GM11168 (cell line): Measurements from ENCODE around the gene PSORS1C1.

Source experiments
- in situ Hi-C: fragments of 300-500 bp; cut with MboI; formaldehyde crosslinking; loops from one replicate; pipeline ENCODE4 v1.12.0; 2022; ENCODE audit warnings: low sequenced_read_pairs; ENCODE audit not compliant: unreplicated experiment

PSORS1C1 gene

GRCh38 chr6:31122791-31123706 lies 8.4 kb downstream of the PSORS1C1 start:
- in situ Hi-C loops: no loop called here

GRCh38 chr6:31125162-31125561 lies 10.6 kb downstream of the PSORS1C1 start:
- in situ Hi-C loops: no loop called here

DNA sequence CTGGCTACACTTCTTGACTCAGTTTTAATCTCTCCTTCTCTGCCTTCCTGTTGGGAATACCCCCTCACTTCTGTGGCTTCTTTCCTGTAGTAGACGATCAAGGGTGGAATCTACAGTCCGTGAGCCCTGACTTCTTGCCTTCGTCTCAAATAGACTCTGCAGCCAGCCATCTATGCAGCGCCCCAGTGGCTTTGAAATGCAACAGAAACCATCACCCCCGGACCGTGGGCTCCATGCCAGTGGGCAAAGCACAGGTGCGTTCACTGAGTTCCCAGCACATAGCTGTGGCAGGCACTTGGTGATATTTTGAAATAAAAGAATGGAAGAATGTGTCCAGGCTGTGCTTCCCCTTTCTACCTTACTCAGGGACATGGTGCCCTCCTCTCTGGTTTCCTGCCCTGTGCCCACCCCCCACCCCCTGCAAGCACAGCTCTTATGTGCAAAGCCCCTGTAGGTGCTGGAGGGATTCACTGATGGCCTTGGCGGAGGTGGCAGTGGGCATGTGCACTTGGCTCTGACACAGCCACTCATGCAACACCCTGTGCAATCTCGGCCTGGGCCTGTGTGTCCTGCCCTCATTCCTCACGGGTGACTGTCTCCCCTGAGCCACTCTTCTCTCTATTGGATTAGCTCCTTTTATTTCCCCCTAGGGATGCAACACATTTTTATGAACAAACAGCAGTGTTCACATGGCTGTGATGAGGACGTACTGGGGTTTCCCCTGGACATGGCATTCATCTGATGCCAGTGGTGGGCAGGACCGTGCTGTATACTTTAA lies 11.2 kb downstream of the PSORS1C1 start:
- in situ Hi-C loops: no loop called here

DNA sequence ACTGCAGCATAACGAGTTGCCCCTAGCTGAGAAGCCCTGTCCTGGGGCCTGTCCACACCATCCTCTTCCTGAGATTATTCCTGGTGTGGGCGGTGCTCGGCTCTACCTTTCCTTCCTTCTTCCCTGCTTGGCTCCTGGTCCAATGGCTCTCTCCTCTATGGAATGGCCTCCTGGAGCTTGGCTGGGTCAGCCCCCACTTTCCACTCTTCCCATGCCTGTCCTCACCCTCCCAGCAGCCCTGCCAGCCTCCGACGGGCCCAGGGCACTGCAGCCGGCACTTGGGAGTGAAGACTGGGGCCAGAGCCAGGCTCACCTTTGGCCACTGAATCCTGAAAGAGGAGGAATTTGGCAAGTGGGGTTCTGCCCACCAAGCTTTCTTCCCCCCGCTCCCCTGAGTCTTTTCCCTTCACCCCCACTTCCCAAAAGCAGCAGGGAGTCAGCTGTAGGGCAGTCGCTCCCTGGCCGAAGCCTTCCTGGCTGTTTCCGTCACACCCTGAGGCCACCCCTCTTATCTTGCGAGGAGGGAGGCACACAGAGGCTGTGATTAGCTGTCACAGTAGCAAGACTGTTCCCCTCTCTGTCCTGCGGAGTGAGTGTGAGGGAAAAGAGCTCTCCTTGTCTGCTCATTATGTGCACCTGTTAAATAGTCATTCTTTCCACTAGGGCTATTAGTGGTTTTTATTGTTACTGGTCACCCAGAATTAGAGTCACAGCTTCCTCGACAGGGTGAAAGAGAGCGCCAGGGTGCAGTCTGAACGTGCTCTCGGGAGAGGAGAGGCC lies 12.0 kb downstream of the PSORS1C1 start:
- in situ Hi-C loops: no loop called here

DNA sequence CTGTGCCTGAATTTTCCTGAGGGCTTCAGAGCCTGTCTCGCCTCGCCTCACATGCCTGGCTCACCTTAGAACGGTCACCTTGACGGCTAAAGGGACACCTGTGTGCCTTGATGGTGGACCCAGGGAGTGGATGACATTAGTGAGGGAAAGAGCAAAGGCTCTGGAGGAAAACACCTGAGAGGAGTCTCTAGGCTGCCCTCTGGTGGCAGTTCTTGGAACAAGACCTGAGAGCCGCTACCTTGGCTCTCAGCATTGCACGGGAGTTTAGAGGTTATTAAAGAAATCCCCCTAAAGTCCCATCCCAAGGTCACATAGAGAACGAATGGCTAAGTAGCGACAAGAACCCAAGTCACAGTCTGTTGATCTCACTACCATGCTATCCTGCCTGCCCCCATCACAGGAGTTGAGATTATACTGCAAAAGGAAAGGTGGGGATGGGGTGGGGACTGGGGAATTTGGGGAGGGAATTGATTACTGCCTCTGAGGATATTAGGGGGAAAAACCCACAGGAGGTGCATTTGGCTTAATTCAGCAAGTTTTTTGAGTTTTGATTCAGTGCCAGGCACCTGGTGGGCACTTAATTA lies 13.6 kb downstream of the PSORS1C1 start:
- in situ Hi-C loops: no loop called here

- in situ Hi-C loops: no loop called here
These were observed 14.5 kb downstream of the PSORS1C1 start for GRCh38 chr6:31129130-31129529.

DNA sequence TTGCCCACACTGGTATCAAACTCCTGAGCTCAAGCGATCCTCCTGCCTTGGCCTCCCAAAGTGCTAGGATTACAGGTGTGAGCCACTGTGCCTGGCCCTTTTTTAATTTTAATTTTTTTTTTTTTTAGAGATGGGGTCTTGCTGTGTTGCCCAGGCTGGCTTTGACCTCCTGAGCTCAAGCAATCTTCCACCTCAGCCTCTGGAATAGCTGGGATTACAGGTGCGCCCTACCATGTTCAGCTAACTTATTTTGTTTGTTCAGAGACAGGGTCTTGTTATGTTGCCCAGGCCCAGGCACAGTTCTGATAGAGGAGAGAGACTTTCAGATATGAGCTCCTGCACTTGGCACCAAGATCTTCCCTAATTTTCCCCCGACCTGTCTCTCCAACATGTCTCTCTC lies 16.2 kb downstream of the PSORS1C1 start:
- in situ Hi-C loops: no loop called here

DNA sequence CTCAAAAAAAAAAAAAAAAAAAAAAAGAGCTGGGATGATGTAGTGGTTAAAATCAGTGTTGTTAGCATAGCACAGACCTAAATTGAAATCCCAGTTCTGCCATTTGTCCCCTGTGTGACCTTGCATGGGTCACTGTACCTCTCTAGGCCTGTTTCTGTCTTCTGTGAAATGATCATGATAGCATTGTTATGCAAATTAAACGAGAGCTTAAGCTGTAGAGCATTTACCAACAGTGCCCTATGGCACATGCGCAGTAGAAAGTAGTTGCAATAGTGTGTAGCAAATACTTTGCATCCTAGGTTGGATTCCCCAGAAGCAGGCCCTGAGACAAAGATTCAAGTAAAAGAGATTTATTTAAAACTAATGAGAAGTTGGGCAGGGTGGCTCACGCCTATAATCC lies 17.0 kb downstream of the PSORS1C1 start:
- in situ Hi-C loops: no loop called here

GRCh38 chr6:31132806-31133205 lies 18.2 kb downstream of the PSORS1C1 start:
- in situ Hi-C loops: no loop called here

DNA sequence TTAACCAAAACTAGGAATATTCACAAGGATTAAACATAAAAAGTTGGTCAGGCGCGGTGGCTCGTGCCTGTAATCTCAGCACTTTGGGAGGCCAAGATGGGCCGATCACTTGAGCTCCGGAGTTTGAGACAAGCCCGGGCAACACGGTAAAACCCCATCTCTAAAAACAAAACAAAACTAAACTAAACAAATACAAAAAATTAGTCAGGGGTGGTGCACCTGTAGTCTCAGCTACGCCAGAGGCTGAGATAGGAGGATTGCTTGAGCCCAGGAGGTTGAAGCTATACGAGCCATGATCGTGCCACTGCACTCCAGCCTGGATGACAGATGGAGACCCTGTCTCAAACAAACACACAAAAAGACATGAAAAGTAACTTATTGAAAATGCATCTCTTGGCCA lies 21.1 kb downstream of the PSORS1C1 start:
- in situ Hi-C loops: loop anchor here (5.0 kb wide), 2 partner anchors 57 to 232 kb away; no protein-coding TSS in a partner anchor

- in situ Hi-C loops: loop anchor here (5.0 kb wide), 2 partner anchors 53 to 228 kb away; no protein-coding TSS in a partner anchor
These were observed 24.4 kb downstream of the PSORS1C1 start, which contains the start of gene PSORS1C2 for GRCh38 chr6:31138982-31139381. Gene PSORS1C2, minus strand, starts transcription at chr6:31139066. Its CDS starts 40 bp downstream, at chr6:31139026.

GRCh38 chr6:31139599-31139998 lies 25.0 kb downstream of the PSORS1C1 start:
- in situ Hi-C loops: loop anchor here (5.0 kb wide), 2 partner anchors 53 to 228 kb away; no protein-coding TSS in a partner anchor

DNA sequence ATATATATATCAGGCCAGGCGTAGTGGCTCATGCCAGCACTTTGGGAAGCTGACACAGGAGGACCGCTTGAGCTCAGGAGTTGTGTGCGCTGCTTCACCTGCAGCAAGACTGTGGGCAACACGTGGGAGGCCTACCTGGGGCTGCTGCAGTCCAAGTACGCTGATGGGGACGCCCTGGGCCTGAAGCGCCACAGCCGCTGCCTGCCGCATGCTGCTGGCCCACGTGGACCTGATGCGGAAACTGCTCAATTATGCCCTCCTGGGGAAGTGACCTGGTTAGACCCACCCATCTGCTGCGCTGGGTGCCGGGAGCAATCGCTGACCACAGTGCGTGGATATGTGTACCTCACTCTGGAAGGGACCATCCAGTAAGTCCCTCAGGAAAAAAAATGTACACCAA lies 26.0 kb downstream of the PSORS1C1 start:
- in situ Hi-C loops: no loop called here

DNA sequence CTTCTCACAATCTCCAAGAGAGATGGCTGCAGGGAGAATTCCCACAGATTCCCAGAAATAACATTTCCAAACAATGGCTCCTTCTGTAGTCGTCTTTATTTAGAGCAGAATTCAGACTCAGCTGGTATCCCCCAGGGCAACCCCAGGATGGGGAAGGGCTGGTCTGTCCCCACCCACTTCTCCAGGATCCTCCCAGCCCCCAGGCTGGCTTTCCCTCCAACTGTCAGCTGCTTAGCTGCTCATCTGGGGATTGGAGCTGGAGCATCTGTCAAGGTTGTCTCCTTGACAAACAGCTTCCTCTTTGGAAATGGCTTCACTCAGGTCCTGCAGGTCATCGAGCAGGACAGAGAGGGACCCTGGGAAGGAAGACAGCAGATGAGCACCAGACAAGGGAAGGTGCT lies 27.8 kb downstream of the PSORS1C1 start:
- in situ Hi-C loops: no loop called here

- in situ Hi-C loops: no loop called here
These were observed 28.5 kb downstream of the PSORS1C1 start for GRCh38 chr6:31143148-31143547.

GRCh38 chr6:31144296-31144969 lies 29.8 kb downstream of the PSORS1C1 start:
- in situ Hi-C loops: no loop called here

- in situ Hi-C loops: no loop called here
These were observed 30.4 kb downstream of the PSORS1C1 start for GRCh38 chr6:31144970-31145340.

DNA sequence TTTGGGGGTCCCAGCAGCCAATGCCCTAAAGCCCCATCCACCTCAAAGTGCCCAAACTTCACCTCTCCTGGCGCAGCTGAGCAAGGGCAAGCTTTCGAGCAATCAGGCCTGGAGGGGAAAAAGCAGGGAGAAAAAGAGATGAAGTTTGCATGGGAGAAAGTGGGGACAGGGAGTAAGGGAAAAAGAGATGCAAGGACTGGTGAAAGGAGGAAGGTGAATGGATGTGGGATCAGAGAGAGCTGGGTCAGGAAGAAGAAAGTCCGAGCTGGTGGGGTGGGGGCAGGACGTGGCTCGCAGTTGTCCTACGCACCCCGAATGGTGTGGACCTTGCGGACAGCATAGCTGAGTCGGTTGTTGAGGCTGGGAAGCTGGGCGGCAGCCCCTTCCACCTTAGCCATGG lies 30.8 kb downstream of the PSORS1C1 start:
- in situ Hi-C loops: no loop called here

DNA sequence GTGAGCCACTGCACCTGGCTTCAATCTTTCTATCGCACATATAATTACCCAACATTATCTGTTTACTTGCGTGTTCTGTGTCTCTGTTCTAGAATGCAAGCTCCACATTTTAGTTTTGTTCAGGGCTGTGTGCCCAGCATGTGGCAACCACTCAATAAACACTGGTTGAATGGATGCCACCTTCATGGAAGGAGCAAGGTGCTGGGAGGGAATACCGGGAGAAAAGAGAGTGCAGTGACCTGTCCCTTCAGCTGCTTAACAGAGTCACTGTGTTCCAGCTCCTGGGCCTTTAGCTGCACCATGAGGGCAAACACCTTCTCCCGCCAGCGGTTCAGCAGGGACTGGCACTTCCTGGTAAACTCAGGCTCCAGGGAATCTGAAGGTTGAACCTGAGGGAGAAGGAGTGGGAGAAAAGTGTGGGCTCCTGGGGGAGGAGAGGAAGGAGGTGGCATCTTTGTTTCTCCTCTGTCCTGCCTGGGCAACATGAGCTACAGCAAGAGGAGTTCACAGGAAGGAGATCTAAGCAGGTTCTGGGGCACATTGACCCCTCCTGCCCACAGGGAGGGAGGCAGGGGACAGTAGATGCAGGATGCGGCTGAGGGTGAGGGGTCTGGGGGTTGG lies 35.3 kb downstream of the PSORS1C1 start:
- in situ Hi-C loops: no loop called here
